ENCODE data around the gene NEK8. TPM values are rescaled to one million over a fixed set of nuclear protein-coding genes. Genes with fewer than 3 reads are reported as not detected.
"Not testable (repeated sequence)": the region's sequence is repeated elsewhere in the genome, so short reads cannot be mapped to it uniquely, and the experiment has no call there.

NEK8 gene
- polyA plus RNA-seq, 2 donors: 2.6 to 5.3 TPM

DNA sequence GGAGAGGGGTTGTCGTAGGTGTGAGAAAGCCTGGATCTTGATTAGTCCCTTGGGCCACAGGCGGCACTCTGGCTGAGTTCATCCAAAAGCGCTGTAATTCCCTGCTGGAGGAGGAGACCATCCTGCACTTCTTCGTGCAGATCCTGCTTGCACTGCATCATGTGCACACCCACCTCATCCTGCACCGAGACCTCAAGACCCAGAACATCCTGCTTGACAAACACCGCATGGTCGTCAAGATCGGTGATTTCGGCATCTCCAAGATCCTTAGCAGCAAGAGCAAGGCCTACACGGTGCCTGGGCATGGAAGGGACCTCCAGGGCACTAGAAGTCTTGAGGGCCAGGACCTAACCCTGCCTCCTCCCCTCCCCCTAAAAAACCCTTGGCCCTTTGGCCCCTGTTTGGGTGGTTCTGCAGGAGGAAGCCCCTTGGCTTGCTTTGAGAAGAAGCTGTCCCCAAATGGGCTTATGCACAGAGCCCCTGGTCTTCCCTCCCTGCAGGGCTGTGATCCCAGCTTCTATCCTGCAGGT, 6.2 kb downstream of the NEK8 start:
- peaks cover 0 to 2% of the 10 kb centered on the region in 2 donors for H3K36me3 ChIP-seq (ENCODE audit: control insufficient read depth in 2 of 2, insufficient read depth in 2 of 2, low read length in 1 of 2)
- peaks cover 0 to 2% of the 10 kb centered on the region in 2 donors for H3K4me1 ChIP-seq (ENCODE audit: control insufficient read depth in 2 of 2, insufficient read depth in 2 of 2, low read length in 1 of 2)
- H3K4me3 ChIP-seq (ENCODE audit: low read depth in 1 of 2, low read length in 2 of 2): no peak overlapping the region
- H3K27ac ChIP-seq (ENCODE audit: low read depth in 2 of 2, low read length in 1 of 2): no peak overlapping the region
- 87 to 90% methylated on average over 10 of the region's 10 CpGs for WGBS, 2 donors
- H3K9me3 ChIP-seq (ENCODE audit: control insufficient read depth in 2 of 2, insufficient read depth in 1 of 2, low read depth in 1 of 2, low read length in 1 of 2): no peaks in the 10 kb centered on the region
- H3K27me3 ChIP-seq (ENCODE audit: control insufficient read depth in 1 of 2, insufficient read depth in 2 of 2, low read length in 2 of 2): no peaks in the 10 kb centered on the region

GRCh38 chr17:28735242-28735722, 6.7 kb downstream of the NEK8 start:
- H3K4me3 ChIP-seq (ENCODE audit: low read depth in 1 of 2, low read length in 2 of 2): no peak overlapping the region
- H3K36me3 ChIP-seq (ENCODE audit: control insufficient read depth in 2 of 2, insufficient read depth in 2 of 2, low read length in 1 of 2): peaks cover 0 to 2% of the 10 kb centered on the region in 2 donors
- H3K4me1 ChIP-seq (ENCODE audit: control insufficient read depth in 2 of 2, insufficient read depth in 2 of 2, low read length in 1 of 2): peaks cover 0 to 2% of the 10 kb centered on the region in 2 donors
- no peaks in the 10 kb centered on the region for H3K27me3 ChIP-seq (ENCODE audit: control insufficient read depth in 1 of 2, insufficient read depth in 2 of 2, low read length in 2 of 2)
- 59 to 68% methylated on average over 5 of the region's 5 CpGs for WGBS, 2 donors
- H3K27ac ChIP-seq (ENCODE audit: low read depth in 2 of 2, low read length in 1 of 2): no peak overlapping the region
- no peaks in the 10 kb centered on the region for H3K9me3 ChIP-seq (ENCODE audit: control insufficient read depth in 2 of 2, insufficient read depth in 1 of 2, low read depth in 1 of 2, low read length in 1 of 2)

GRCh38 chr17:28735913-28736769, 7.6 kb downstream of the NEK8 start:
- H3K4me1 ChIP-seq (ENCODE audit: control insufficient read depth in 2 of 2, insufficient read depth in 2 of 2, low read length in 1 of 2); H3K4me3 ChIP-seq (ENCODE audit: low read depth in 1 of 2, low read length in 2 of 2); H3K36me3 ChIP-seq (ENCODE audit: control insufficient read depth in 2 of 2, insufficient read depth in 2 of 2, low read length in 1 of 2); H3K27ac ChIP-seq (ENCODE audit: low read depth in 2 of 2, low read length in 1 of 2); H3K9me3 ChIP-seq (ENCODE audit: control insufficient read depth in 2 of 2, insufficient read depth in 1 of 2, low read depth in 1 of 2, low read length in 1 of 2); H3K27me3 ChIP-seq (ENCODE audit: control insufficient read depth in 1 of 2, insufficient read depth in 2 of 2, low read length in 2 of 2): not testable (repeated sequence)
- 91 to 93% methylated on average over 4 to 5 of the region's 8 CpGs for WGBS, 2 donors

GRCh38 chr17:28737316-28737715, 8.7 kb downstream of the NEK8 start:
- Histone ChIP-seq H3K27ac (ENCODE audit: low read depth in 2 of 2, low read length in 1 of 2) (no peak overlapping the region), H3K27me3 (ENCODE audit: control insufficient read depth in 1 of 2, insufficient read depth in 2 of 2, low read length in 2 of 2) (no peaks in the 10 kb centered on the region)
- 95 to 98% methylated on average over 12 of the region's 12 CpGs for WGBS, 2 donors

DNA sequence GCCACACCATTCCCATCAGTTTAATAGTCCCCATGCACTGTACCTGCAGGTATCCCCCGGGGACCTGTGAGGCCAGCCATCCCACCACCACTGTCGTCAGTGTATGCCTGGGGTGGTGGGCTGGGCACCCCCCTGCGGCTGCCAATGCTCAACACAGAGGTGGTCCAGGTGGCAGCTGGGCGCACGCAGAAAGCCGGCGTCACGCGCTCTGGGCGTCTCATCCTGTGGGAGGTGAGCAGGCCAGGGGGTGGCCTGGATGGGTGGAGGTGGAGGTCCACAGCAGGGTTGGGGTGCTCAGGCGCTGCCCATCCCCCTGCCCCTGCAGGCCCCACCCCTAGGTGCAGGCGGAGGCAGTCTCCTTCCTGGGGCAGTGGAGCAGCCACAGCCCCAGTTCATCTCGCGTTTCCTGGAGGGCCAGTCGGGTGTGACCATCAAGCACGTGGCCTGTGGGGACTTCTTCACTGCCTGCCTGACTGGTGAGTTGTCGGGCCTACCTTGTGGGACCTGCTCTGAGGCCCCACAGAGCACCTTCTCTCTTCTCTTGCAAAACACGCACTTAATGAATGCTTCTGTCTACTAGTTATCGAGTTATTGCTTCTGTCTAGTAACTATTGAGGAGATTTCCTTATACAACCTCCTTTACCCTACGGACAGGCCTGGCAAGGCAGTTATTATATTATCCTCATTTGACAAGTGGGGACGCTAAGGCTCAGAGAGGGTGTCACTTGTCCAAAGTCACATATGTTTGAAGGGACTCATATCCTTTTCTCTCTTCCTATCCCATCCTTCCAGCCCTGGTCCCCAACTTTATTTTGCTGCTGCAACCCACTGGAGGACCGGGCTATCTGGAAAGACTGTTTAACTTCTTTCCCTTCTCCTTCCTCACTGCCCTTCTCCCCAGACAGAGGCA, 9.4 kb downstream of the NEK8 start:
- no peak overlapping the region for H3K4me3 ChIP-seq (ENCODE audit: low read depth in 1 of 2, low read length in 2 of 2)
- peaks cover 0 to 2% of the 10 kb centered on the region in 2 donors for H3K36me3 ChIP-seq (ENCODE audit: control insufficient read depth in 2 of 2, insufficient read depth in 2 of 2, low read length in 1 of 2)
- H3K27ac ChIP-seq (ENCODE audit: low read depth in 2 of 2, low read length in 1 of 2): no peak overlapping the region
- WGBS, 2 donors: 83 to 86% methylated on average over 22 of the region's 22 CpGs
- H3K27me3 ChIP-seq (ENCODE audit: control insufficient read depth in 1 of 2, insufficient read depth in 2 of 2, low read length in 2 of 2): no peaks in the 10 kb centered on the region
- no peaks in the 10 kb centered on the region for H3K9me3 ChIP-seq (ENCODE audit: control insufficient read depth in 2 of 2, insufficient read depth in 1 of 2, low read depth in 1 of 2, low read length in 1 of 2)
- peaks cover 0 to 2% of the 10 kb centered on the region in 2 donors for H3K4me1 ChIP-seq (ENCODE audit: control insufficient read depth in 2 of 2, insufficient read depth in 2 of 2, low read length in 1 of 2)

More at GRCh38 chr17:28737316-28737715, 8.7 kb downstream of the NEK8 start:
- peaks cover 0 to 2% of the 10 kb centered on the region in 2 donors for H3K36me3 ChIP-seq (ENCODE audit: control insufficient read depth in 2 of 2, insufficient read depth in 2 of 2, low read length in 1 of 2)
- no peak overlapping the region for H3K4me3 ChIP-seq (ENCODE audit: low read depth in 1 of 2, low read length in 2 of 2)
- H3K4me1 ChIP-seq (ENCODE audit: control insufficient read depth in 2 of 2, insufficient read depth in 2 of 2, low read length in 1 of 2): peaks cover 0 to 2% of the 10 kb centered on the region in 2 donors
- no peaks in the 10 kb centered on the region for H3K9me3 ChIP-seq (ENCODE audit: control insufficient read depth in 2 of 2, insufficient read depth in 1 of 2, low read depth in 1 of 2, low read length in 1 of 2)

DNA sequence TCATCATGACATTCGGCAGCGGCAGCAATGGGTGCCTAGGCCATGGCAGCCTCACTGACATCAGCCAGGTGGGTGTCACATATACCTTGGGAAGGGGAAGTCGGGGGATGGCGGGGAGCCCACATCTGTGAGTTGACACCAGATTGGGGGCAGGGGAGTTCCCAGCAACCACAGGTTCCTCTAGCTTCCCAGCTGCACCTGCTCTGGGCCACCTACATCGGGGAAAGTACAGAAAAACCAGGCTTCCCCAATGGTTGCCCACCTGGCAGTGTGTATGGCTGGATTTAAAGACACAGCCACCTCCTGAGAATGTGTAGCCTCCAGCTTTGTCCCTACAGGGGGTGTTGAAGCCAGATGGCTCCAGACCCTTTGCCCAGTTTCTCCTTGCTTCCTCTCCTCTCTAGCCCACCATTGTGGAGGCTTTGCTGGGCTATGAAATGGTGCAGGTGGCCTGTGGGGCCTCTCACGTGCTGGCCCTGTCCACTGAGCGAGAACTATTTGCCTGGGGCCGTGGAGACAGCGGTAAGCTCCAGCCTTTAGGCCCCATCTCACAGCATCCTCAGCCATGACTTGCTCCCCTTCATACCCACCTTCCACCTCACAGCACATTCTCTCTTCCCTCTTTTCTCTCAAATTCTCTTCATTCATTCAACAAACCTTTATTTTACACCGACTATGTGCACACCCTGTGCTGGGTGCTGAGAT, 10.2 kb downstream of the NEK8 start:
- H3K4me3 ChIP-seq (ENCODE audit: low read depth in 1 of 2, low read length in 2 of 2): no peak overlapping the region
- H3K36me3 ChIP-seq (ENCODE audit: control insufficient read depth in 2 of 2, insufficient read depth in 2 of 2, low read length in 1 of 2): peaks cover 0 to 2% of the 10 kb centered on the region in 2 donors
- 85 to 89% methylated on average over 10 of the region's 10 CpGs for WGBS, 2 donors
- no peak overlapping the region for H3K27ac ChIP-seq (ENCODE audit: low read depth in 2 of 2, low read length in 1 of 2)
- H3K4me1 ChIP-seq (ENCODE audit: control insufficient read depth in 2 of 2, insufficient read depth in 2 of 2, low read length in 1 of 2): peaks cover 0 to 7% of the 10 kb centered on the region in 2 donors
- no peaks in the 10 kb centered on the region for H3K27me3 ChIP-seq (ENCODE audit: control insufficient read depth in 1 of 2, insufficient read depth in 2 of 2, low read length in 2 of 2)
- H3K9me3 ChIP-seq (ENCODE audit: control insufficient read depth in 2 of 2, insufficient read depth in 1 of 2, low read depth in 1 of 2, low read length in 1 of 2): no peaks in the 10 kb centered on the region

- WGBS, 2 donors: 77 to 80% methylated on average over 10 of the region's 10 CpGs
- H3K36me3 ChIP-seq (ENCODE audit: control insufficient read depth in 2 of 2, insufficient read depth in 2 of 2, low read length in 1 of 2): no peaks in the 10 kb centered on the region
- H3K9me3 ChIP-seq (ENCODE audit: control insufficient read depth in 2 of 2, insufficient read depth in 1 of 2, low read depth in 1 of 2, low read length in 1 of 2): no peaks in the 10 kb centered on the region
- H3K4me3 ChIP-seq (ENCODE audit: low read depth in 1 of 2, low read length in 2 of 2): no peak overlapping the region
- no peaks in the 10 kb centered on the region for H3K27me3 ChIP-seq (ENCODE audit: control insufficient read depth in 1 of 2, insufficient read depth in 2 of 2, low read length in 2 of 2)
- peaks cover 4 to 11% of the 10 kb centered on the region in 2 donors for H3K4me1 ChIP-seq (ENCODE audit: control insufficient read depth in 2 of 2, insufficient read depth in 2 of 2, low read length in 1 of 2)
- H3K27ac ChIP-seq (ENCODE audit: low read depth in 2 of 2, low read length in 1 of 2): no peak overlapping the region
Observed at GRCh38 chr17:28740406-28741357, 12.1 kb downstream of the NEK8 start.

All from esophagus (tissue), 2 donors.